Peyer's patch (tissue), 4 donors: Measurements from ENCODE around the gene ZMYND19.

Experiments used
- POLR2A ChIP-seq, 2 donors: fragments of 450-650 bp; IDR thresholded peaks; one replicate each; pipeline ENCODE4 v1.5.1; 2017; ENCODE audit warnings: antibody characterized with exemption in 2 of 2, mild to moderate bottlenecking in 2 of 2, moderate library complexity in 2 of 2
- TF ChIP-seq, protein P1 (sequence below), 6 experiments: fragments of 450-650 bp in 4 of 6; fragments of 200-600 bp in 2 of 6; sonication (generic) in 1 of 6; IDR thresholded peaks; one replicate each; pipeline ENCODE4 v1.5.1; 2017 to 2019; ENCODE audit warnings: antibody characterized with exemption in 6 of 6, mild to moderate bottlenecking in 3 of 6, moderate library complexity in 1 of 6

DNA sequence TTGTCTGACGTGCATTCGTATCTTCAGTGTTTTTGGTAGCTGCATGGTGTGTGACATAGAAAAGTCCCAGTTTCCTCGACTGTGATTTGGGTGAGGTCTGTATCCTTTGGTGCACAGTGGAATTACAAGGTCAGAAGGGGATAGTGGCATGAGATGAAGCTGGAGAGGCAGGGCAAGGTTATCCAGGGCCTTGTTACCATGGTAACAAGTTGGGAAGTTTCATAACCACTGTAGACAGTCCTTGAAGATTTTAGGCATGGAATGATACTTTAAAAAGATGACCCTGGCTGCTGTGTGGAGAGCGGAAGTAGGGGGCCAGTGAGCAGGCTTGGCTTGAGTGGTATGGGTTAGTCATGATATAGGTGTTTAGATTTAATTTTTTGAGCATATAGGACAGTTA, 40.4 kb upstream of the ZMYND19 start:
- TF ChIP-seq, protein P1, sequence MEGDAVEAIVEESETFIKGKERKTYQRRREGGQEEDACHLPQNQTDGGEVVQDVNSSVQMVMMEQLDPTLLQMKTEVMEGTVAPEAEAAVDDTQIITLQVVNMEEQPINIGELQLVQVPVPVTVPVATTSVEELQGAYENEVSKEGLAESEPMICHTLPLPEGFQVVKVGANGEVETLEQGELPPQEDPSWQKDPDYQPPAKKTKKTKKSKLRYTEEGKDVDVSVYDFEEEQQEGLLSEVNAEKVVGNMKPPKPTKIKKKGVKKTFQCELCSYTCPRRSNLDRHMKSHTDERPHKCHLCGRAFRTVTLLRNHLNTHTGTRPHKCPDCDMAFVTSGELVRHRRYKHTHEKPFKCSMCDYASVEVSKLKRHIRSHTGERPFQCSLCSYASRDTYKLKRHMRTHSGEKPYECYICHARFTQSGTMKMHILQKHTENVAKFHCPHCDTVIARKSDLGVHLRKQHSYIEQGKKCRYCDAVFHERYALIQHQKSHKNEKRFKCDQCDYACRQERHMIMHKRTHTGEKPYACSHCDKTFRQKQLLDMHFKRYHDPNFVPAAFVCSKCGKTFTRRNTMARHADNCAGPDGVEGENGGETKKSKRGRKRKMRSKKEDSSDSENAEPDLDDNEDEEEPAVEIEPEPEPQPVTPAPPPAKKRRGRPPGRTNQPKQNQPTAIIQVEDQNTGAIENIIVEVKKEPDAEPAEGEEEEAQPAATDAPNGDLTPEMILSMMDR (IDR thresholded peaks at IDR 0.05) = no peak
- no peak for TF ChIP-seq POLR2A (IDR thresholded peaks at IDR 0.05)
